Panc1 (cell line): ENCODE data around the gene AGRP. TPM values are rescaled to one million over a fixed set of nuclear protein-coding genes. Genes with fewer than 3 reads are reported as not detected.

Experiments
- ATAC-seq: fragments of 200-7000 bp; cut with Tn5 transposase; 2 replicates; pipeline ENCODE4 v1.9.1; 2020; ENCODE audit warnings: mild to moderate bottlenecking, moderate library complexity
- BruUV-seq: library from RNA; stranded (reverse); fragments of 400-500 nt; replicated peaks from 2 replicates; lab custom pipeline; 2021; lab: Mats Ljungman, UMichigan
- CTCF ChIA-PET: fragments of 300-600 bp; sonication (Branson Sonifier 250); formaldehyde crosslinking; loops from one replicate; lab custom pipeline; 2022; ENCODE audit warnings: antibody characterized with exemption; lab: Charles Lee
- POLR2A ChIA-PET: fragments of 300-600 bp; sonication (Branson Sonifier 250); formaldehyde crosslinking; loops from one replicate; lab custom pipeline; 2022; ENCODE audit warnings: antibody characterized with exemption; lab: Charles Lee
- DNase-seq: peaks from one replicate; pipeline ENCODE4 v3.0.0-alpha.2; 2010; ENCODE audit warnings: low read depth, low spot score
- H3K27ac ChIP-seq: 2 replicates; pipeline ENCODE4 v1.5.1; 2011; ENCODE audit warnings: mild to moderate bottlenecking, low read length, inconsistent platforms
- H3K27me3 ChIP-seq: fragments of 200-500 bp; sonication (Bioruptor generic); 2 replicates; pipeline ENCODE4 v1.6.0; 2014; ENCODE audit warnings: low read length, inconsistent platforms; ENCODE audit not compliant: control insufficient read depth, insufficient read depth
- H3K36me3 ChIP-seq: fragments of 200-500 bp; sonication (Bioruptor generic); 2 replicates; pipeline ENCODE4 v1.5.1; 2014; ENCODE audit warnings: inconsistent platforms, mild to moderate bottlenecking, low read length, moderate library complexity; ENCODE audit not compliant: control insufficient read depth, insufficient read depth
- H3K4me1 ChIP-seq: 2 replicates; pipeline ENCODE4 v1.5.1; 2011; ENCODE audit warnings: inconsistent platforms, mild to moderate bottlenecking, low read length, moderate library complexity; ENCODE audit not compliant: control insufficient read depth, insufficient read depth
- H3K4me3 ChIP-seq, 2 experiments: 2 replicates each; pipeline ENCODE4 v1.5.1; 2011 to 2012; ENCODE audit warnings: low read depth in 2 of 2, low read length in 2 of 2, mild to moderate bottlenecking in 2 of 2, inconsistent platforms in 1 of 2, moderate library complexity in 1 of 2
- H3K9me3 ChIP-seq: fragments of 200-500 bp; sonication (Bioruptor generic); 2 replicates; pipeline ENCODE4 v1.5.1; 2014; ENCODE audit warnings: low read depth, mild to moderate bottlenecking, inconsistent platforms, low read length, moderate library complexity; ENCODE audit not compliant: control insufficient read depth, insufficient read depth
- POLR2AphosphoS5 ChIP-seq: IDR thresholded peaks from 2 replicates; pipeline ENCODE4 v1.6.1; 2012; ENCODE audit warnings: mild to moderate bottlenecking, low read depth, low read length, moderate library complexity
- REST ChIP-seq, 2 experiments: IDR thresholded peaks; 2 replicates each; pipeline ENCODE4 v1.6.1; 2011 to 2012; ENCODE audit warnings: low read depth in 2 of 2, control low read depth in 1 of 2, low read length in 1 of 2, mild to moderate bottlenecking in 1 of 2, moderate library complexity in 1 of 2; ENCODE audit not compliant: insufficient read depth in 1 of 2
- SIN3A ChIP-seq: IDR thresholded peaks from 2 replicates; pipeline ENCODE4 v1.6.1; 2012; ENCODE audit warnings: low read depth, mild to moderate bottlenecking, low read length, moderate library complexity, borderline replicate concordance; ENCODE audit not compliant: insufficient read depth
- TCF7L2 ChIP-seq: IDR thresholded peaks from 2 replicates; pipeline ENCODE4 v1.6.1; 2011; ENCODE audit warnings: mild to moderate bottlenecking, low read depth, low read length, inconsistent platforms
- in situ Hi-C: cut with HindIII; loops from 2 replicates; pipeline ENCODE4 v1.10.0; 2016; ENCODE audit warnings: low sequenced_read_pairs, low pct_unique_long_range_greater_than_20kb
- intact Hi-C: fragments of 100-400 bp; cut with micrococcal nuclease; formaldehyde crosslinking; loops from one replicate; pipeline ENCODE4 v1.10.0; 2022; ENCODE audit not compliant: unreplicated experiment
- total RNA-seq: library from RNA; stranded (reverse); gene quantifications from one replicate; pipeline ENCODE4 v1.2.1, GENCODE V29; 2021; ENCODE audit not compliant: unreplicated experiment
- TF ChIP-seq, protein P1 (sequence below): fragments of 450-650 bp; IDR thresholded peaks from 2 replicates; pipeline ENCODE4 v1.5.1; 2017; ENCODE audit warnings: mild to moderate bottlenecking

Gene AGRP
- total RNA-seq, 1 experiment from 2014 or later: not detected

- in situ Hi-C loops: no loop called here
- Histone ChIP-seq H3K9me3 (no peaks in the 10 kb centered on the region), H3K4me1 (no peaks in the 10 kb centered on the region), H3K27me3 (no peaks in the 10 kb centered on the region), H3K27ac (no peak overlapping the region), H3K4me3 (no peak overlapping the region), H3K36me3 (no peaks in the 10 kb centered on the region)
- ChIA-PET POLR2A (no interaction called here), CTCF (no interaction called here)
- intact Hi-C loops: no loop called here
- TF ChIP-seq REST (IDR thresholded peaks at IDR 0.05; ENCODE audit: insufficient read depth in 1 of 2, low read depth in 2 of 2, low read length in 1 of 2) (no peak), POLR2AphosphoS5 (no peak), TCF7L2 (no peak)
- TF ChIP-seq, protein P1, sequence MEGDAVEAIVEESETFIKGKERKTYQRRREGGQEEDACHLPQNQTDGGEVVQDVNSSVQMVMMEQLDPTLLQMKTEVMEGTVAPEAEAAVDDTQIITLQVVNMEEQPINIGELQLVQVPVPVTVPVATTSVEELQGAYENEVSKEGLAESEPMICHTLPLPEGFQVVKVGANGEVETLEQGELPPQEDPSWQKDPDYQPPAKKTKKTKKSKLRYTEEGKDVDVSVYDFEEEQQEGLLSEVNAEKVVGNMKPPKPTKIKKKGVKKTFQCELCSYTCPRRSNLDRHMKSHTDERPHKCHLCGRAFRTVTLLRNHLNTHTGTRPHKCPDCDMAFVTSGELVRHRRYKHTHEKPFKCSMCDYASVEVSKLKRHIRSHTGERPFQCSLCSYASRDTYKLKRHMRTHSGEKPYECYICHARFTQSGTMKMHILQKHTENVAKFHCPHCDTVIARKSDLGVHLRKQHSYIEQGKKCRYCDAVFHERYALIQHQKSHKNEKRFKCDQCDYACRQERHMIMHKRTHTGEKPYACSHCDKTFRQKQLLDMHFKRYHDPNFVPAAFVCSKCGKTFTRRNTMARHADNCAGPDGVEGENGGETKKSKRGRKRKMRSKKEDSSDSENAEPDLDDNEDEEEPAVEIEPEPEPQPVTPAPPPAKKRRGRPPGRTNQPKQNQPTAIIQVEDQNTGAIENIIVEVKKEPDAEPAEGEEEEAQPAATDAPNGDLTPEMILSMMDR: no peak
- no TSS peak for BruUV-seq
- ATAC-seq (no peak), DNase-seq (no peak)
These were observed 14.6 kb downstream of the AGRP start for GRCh38 chr16:67468731-67469130.

GRCh38 chr16:67466581-67466980, 16.8 kb downstream of the AGRP start:
- POLR2A ChIA-PET: no interaction called here
- in situ Hi-C loops: no loop called here
- ATAC-seq (no peak), DNase-seq (no peak)
- no peaks in the 10 kb centered on the region for H3K4me1 ChIP-seq
- intact Hi-C loops: no loop called here
- CTCF ChIA-PET: interaction anchor here (1.6 kb wide), 1 partner anchor 38 kb away, joined by 6 read pairs; no protein-coding TSS in a partner anchor
- H3K4me3 ChIP-seq: no peak overlapping the region
- BruUV-seq: no TSS peak
- no peaks in the 10 kb centered on the region for H3K9me3 ChIP-seq
- H3K27ac ChIP-seq: no peak overlapping the region
- TF ChIP-seq REST (IDR thresholded peaks at IDR 0.05; ENCODE audit: insufficient read depth in 1 of 2, low read depth in 2 of 2, low read length in 1 of 2) (no peak), POLR2AphosphoS5 (no peak), TCF7L2 (no peak), SIN3A (no peak)
- TF ChIP-seq, protein P1: no peak
- H3K36me3 ChIP-seq: no peaks in the 10 kb centered on the region
- no peaks in the 10 kb centered on the region for H3K27me3 ChIP-seq
